HG03025 (cell line): Measurements from ENCODE around the gene FEN1.

ENCODE experiments used
- ATAC-seq: cut with Tn5 transposase; IDR thresholded peaks from one replicate; pipeline ENCODE4 v1.9.1; 2021; ENCODE audit warnings: mild to moderate bottlenecking, moderate library complexity; ENCODE audit not compliant: unreplicated experiment, low FRiP score

FEN1 gene

DNA sequence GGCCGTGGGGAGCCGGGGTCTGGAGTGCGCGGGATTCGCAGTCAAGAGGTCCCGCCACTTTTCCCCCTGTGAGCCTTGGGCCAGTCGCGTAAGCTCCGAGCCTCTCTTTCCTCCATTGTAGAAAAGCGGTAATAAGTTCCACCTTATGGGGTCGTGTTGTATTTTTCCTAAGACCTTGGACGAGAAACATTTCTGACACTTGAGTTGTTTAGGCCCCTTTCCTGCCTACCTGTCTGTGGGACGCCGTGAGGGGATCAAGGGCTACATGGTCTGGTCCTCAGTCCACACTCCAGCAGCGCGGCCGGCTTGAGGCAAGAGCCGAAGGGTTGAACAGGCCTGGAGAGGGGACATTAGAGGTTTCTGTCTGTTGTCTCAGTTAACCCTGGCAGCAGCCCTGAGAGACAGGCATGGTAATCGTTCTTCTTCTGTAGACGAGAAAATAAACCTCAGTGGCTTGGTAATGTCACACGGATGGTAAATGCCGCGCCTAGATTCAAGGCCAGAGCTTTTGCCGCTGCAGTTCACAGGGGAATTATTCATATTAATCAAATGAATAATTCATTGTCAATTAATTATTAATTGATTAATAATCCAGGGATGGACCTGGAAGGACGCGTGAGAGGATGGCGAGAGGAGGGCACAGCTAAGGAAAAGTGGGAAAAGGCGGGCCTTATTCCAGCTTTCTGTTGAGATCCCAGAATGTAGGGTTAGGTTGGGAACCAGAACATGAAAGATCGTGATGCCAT, 545 bp downstream of the FEN1 start:
- ATAC-seq, result no peak

DNA sequence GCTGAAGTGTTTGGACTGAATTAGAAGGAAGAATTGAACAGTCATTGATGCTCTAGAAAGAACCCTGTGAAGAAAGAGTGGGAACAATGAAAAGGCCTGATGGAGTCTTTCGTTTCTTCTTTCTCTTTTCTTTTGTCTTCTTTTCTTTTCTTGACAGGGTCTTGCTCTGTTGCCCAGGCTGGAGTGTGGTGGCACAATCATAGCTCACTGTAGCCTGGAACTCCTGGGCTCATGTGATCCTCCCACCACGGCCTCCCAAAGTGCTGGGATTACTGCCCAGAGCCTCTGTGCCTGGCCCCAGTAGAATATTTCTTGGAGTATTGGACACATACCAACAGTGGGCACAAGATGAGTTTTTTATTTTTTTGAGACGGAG, 1.1 kb downstream of the FEN1 start:
- no peak for ATAC-seq

DNA sequence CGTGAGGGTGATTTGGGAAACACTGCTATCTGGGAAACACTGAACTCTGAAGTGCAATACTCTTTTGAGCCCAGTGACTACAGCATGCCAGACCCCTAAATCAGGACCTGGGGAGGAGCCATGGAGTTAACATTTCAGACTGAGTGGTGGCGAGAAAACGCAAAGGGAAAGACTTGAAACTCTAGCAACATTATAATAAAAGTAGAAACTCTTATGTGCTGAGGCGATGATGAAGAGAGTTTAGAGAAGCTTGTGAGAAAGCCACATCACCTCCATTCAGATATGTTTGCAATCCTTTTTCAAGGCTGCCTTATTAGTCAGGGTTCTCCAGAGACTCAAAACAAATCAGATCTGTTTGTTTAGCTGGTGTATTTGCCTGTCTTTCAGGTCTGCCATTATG, 1.9 kb downstream of the FEN1 start:
- ATAC-seq, result no peak

DNA sequence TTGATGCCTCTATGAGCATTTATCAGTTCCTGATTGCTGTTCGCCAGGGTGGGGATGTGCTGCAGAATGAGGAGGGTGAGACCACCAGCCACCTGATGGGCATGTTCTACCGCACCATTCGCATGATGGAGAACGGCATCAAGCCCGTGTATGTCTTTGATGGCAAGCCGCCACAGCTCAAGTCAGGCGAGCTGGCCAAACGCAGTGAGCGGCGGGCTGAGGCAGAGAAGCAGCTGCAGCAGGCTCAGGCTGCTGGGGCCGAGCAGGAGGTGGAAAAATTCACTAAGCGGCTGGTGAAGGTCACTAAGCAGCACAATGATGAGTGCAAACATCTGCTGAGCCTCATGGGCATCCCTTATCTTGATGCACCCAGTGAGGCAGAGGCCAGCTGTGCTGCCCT, 2.7 kb downstream of the FEN1 start:
- no peak for ATAC-seq

DNA sequence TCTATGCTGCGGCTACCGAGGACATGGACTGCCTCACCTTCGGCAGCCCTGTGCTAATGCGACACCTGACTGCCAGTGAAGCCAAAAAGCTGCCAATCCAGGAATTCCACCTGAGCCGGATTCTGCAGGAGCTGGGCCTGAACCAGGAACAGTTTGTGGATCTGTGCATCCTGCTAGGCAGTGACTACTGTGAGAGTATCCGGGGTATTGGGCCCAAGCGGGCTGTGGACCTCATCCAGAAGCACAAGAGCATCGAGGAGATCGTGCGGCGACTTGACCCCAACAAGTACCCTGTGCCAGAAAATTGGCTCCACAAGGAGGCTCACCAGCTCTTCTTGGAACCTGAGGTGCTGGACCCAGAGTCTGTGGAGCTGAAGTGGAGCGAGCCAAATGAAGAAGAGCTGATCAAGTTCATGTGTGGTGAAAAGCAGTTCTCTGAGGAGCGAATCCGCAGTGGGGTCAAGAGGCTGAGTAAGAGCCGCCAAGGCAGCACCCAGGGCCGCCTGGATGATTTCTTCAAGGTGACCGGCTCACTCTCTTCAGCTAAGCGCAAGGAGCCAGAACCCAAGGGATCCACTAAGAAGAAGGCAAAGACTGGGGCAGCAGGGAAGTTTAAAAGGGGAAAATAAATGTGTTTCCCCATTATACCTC, 3.3 kb downstream of the FEN1 start:
- no peak for ATAC-seq

DNA sequence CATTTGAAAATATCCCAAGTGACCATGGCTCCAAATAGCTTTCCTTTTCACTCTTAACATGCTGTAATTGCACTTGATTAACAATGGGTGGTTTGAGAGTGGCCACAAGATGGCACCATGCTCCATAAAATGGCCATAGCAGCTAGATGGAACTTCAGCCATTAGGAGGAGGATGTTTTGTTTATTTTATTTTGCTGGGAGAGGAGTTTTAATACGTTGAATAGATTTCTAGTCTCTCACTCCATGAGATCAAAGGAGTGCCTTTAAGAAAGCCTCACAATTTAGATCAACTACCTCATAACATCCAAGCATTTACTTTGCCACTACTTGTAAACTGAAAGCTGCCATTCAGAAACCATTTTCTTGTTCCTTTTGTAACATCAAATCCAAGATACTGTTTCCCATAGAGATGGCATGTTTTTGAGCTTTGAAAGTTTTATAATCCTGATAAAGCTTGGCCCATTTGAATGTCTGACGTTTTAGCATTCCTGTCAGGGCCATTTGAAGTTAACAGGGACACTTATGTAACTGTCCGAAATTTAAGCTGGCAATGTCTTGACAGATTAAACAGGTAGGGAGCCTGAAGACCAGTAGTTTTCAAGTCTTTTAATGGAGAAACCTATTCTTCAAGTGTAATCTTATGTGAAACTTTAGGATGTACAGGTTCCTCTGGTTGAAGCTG, 4.7 kb downstream of the FEN1 start:
- ATAC-seq, result no peak

DNA sequence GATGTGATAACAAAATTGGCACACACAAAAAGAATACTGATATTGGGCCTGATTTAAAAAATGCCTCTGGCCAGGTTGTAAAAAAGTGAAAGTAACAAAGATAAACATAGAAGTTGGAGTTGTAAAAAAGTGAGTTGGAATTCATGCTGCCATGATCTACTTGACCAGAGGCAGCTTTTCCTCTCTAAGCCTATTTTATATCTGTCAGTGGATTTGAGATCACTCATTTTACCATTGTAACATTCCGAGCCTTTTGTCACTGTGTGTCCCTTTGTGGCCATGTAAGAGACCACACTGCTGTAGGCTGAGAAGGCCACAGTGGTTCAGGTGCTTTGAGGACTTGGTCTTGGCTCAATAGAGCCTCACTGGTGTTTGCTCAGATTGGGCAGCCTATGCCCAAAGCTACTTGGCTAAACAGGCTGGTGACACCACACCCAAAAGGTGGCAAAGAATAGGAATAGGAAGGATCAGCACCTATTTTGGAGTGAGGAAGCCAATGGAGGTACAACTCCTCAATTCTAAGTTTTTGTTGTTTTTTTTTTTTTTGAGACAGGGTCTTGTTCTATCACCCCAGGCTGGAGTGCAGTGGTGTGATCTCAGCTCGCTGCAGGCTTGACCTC, 7.1 kb downstream of the FEN1 start:
- no peak for ATAC-seq

DNA sequence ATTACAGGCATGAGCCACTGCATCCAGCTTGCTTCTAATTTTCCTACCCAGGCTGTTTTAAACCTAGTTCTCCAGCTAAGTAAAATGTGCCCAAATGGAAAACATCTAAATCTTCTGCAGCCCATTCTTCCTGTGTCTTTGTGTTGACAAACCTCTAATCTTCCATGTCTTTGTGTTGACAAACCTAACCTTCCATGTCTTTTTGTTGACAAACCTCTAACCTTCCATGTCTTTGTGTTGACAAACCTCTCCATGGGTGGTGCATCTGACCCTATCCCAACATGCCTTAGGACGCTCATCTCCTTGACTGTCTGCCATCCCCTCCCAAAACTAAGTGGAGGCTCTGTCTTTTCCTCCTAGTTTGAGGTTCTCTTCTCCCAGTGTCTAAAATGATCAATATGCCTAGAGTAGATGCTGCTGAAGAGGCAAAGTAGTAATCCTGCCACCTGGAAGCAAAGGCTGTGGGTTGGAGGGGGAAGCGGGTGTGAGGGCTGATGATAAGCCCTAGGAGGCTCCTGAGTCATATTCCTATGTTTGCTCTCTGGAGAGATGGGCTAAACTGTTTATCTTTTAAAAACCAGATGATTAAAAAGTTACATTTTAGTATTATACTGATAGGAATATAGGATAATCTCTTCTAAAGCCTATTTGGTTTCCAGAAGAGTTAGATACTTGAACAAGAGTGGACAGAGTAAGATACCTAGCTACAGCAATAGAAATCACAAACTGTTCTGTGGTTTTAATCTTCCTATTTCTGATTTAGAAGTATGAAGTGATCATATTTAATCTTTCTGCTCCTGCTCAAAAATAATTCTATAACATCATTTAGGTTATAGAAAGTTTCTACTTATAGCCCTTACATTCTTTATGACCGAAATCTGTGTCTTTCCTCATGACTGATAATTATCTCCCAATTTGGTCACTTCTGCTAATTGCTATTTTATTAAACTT, 7.9 kb downstream of the FEN1 start:
- no peak for ATAC-seq

DNA sequence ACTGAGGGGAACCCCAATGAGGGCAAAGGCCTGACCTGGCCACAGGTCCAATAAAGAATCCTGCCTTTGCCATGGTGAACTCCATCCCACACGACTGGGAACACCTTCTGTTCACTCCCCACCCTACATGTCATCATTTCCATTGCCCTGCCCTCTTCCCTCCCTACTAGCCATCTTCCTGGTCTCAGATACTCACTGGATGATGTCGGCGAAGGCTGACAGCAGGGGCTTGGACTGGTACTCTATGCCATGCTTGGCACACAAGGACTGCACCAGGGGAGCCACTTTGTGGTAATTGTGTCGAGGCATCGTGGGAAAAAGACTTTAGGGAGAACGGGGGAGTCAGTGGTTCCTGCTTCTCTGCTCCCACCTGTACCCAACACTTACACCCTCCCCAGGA, 9.9 kb downstream of the FEN1 start:
- no peak for ATAC-seq

DNA sequence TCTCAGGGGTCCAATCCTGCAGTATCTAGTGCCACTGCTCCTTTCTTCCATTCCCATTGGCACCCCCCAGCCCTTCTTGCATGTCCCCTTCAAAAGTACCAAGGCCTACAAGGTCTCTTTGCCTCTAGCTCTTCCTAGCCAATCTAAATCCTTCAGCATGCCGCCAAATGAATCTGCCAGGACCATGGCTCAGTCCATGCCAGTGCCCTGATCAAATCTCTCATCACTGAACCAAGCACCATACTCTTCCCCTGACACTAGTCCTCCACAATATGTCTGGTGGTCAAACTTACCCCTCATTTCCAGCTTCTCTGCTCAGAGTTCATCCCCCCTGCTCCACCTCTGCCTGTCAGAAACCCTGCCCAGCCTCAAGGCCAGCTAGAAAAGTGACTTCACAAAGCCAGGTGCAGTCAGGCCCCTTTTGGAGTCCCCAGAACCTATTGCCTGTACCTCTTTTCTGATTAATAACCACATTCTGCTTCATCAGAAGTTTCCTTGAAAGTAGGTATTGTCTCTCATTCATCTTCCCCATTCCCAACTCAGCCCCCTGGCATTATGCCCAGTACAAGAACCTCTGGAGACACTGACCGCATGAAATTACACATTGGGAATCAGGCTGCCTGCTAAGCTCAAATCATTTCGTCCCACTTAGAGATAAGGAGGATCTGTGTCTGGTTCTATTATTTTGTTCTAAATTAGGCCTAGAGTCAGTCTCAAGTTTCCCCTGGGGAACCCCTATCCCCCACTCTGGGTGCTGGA, 11.4 kb downstream of the FEN1 start:
- ATAC-seq, result no peak

DNA sequence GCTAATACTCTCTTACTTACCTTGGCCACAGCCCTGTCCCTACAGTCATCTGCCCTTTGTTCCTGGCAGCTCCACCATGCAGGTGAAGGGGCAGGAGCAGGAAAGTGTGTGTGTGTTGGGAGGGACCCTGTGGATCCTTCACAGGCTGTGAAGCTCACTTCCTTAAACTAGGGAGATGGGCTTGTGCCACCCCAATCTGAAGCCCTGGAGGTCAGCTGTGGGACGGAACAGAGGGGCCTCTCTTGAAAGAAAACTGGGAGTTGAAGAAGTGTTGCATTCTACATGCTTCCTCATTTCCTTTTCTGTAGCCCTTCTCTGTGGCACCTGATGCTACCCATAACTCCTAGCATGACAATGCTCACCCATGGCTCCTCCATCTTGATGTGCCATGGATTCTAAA, 12.4 kb downstream of the FEN1 start:
- no peak for ATAC-seq

DNA sequence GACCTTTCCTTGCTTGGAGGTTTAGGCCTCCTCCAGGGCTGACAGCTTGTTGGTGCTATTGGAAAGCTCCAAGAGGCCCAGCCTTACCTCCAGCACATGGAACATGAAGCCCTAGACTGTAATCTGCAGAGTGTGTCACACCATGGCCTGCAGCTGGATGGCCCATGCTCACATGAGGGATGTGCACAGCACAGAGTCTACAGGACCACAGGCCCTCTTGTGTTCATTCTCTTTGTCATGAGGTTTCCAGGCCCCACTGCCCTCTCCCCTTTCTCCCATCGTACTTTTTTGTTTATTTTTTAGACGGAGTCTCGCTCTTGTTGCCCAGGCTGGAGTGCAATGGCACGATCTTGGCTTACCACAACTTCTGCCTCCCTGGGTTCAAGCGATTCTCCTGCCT, 14.1 kb downstream of the FEN1 start:
- ATAC-seq, result no peak

DNA sequence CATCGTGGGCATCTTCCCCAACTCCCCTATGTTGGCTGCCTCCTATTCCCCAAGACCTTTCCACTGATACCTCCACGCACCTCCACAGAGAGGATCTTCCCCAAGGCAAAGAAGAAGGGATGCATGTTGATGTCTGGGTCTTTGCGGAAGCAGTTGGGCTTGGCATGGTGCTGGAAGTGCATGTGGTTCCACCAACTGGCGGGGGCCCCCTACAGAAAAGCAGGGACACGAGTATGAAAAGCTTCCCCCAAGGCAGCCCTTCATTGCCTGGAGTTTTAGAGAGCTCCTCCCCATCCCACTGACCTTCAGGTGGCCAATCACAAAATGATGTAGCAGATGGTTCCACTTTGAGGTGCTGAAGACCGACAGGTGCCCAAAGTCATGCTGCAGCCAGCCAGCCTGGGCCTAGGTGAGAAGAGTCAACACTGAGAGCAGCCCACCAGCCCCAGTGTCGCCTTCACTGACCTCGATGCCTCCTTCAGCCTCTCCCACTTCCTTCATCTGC, 18.0 kb downstream of the FEN1 start:
- ATAC-seq, result no peak

DNA sequence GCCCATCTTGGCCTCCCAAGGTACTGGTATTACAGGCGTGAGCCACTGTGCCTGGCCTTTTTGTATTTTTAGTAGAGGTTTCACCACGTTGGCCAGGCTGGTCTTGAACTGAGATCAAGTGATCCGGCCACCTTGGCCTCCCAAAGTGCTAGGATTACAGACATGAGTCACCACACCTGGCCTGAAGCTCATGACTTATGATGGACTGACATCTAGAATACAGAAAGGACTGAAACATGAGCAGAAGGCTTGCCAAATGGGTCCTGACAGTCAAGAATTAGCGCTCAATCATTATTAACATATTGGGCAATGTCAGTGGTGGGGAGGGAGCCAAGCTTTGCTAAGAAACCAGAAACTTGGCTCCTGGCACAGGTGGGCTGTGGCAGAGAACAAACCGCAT, 19.1 kb downstream of the FEN1 start:
- ATAC-seq, result no peak

DNA sequence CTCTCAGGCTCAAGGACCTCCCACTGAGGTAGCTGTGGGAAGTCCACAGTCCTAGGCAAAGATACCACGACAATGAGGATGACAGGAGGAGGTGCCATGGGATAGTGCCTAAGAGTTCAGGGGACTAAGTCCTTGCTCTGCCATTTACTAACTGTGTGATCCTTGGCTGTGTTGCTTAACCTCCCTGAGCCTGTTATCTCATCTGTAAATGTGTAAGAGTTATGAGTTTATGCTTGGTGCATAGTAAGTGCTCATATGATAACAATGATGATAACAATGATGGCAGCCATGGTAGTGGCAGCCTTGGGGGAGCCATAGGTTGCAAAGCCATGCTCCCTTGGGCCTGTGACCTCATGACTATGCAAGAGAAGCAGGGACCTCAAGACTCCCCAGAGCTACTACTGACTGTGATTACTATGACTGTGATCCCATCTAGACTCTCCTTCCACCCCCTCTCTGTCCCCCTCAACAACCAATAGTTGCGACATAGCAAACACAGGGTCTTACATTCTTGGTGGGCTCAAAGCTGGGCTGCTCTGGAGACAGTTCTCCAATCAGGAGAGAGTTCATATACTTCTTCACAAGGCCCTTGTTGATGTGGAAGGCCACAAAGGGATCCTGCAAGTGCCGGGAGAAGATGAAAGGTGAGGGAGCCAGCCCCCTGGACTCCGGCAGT, 20.2 kb downstream of the FEN1 start:
- ATAC-seq, result no peak

DNA sequence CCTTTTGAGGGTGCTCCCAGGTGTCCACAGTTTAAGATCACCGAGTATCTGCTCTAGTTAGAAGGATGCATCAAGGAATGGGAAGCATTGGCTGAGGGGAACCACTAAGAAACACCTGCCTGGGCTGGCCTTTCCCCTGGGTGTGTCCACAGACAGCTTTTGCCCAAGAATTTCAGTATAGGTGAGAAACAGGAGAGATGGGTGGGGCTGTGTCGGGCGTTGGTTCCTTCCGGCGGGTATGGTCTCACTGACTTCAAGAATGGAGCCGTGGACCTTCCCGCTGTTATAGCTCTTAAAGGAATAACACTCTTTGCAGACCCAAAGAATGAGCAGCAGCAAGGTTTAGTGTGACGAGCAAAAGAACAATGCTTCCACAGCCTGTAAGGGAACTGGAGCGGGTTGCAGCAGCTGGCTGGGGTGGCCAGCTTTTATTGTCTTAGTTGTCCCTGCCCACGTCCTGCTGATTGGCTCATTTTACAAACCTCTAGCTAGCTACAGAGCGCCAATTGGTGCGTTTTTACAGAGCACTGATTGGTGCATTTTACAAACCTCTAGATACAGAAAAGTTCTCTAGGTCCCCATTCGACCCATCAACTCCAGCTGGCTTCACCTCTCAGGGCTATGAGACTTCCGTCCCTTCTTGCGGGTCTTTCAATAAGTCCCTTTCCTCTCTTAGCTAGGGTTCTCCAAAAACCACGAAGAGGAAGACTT, 21.7 kb downstream of the FEN1 start:
- ATAC-seq, result no peak

DNA sequence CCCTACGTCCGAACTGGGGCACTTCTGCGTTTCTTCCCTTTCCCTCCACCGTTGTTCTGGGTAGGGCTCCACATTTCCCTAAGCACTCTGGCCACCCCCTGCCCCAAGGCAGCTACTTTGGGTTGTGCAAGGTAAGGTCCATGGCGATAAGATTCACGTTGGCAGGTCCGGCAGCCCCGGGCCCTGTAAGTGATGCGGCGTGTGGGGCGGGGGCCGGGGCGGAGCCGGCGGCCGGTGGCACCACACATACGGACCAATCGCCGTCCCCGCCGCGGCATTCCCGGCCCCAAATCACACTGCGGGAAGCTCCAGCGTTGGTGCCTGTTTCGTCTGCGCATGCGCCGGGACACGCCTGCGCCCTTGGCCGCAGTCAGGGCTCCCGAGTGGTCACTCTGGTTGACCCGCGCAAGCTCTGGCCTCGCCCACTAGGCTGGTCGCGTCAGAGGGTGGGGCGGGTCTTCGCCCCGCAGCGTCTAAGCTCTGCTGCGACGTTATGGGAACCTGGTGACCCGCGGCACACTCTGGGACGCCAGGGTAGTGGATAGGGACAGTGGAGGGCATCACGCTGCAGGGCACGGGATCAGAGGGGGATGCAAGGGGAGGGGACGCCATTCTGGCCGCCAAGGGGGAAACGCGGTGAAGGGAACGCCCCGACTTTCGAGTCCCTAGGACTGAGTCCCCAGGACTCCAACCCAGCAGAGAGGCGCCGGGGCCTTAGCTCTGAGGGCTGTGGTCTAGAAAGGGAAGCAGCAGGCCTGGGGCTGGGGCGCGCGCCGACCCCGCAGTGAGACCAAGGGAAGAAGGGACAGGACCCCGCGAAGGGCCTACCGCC, 22.5 kb downstream of the FEN1 start:
- peak; percentile 45 for ATAC-seq
